Right renal cortex interstitium (tissue), 3 donors: Measurements from ENCODE around the gene AFAP1L1. TPM values are rescaled to one million over a fixed set of nuclear protein-coding genes. Genes with fewer than 3 reads are reported as not detected.

Experiments
- DNase-seq, 3 donors: peaks; one replicate each; pipeline ENCODE4 v3.0.0-alpha.2; 2013; ENCODE audit warnings: low read depth in 3 of 3, low spot score in 2 of 3
- polyA plus RNA-seq, 3 donors: library from polyadenylated mRNA; unstranded; fragments of 120-200 nt; gene quantifications; one replicate each; pipeline ENCODE4 v1.2.1, GENCODE V29; 2013; ENCODE audit not compliant: insufficient read length in 3 of 3

The AFAP1L1 gene
- polyA plus RNA-seq, 3 donors, result 17.3 to 18.4 (median 18.3) TPM

GRCh38 chr5:149310947-149311658 lies 39.4 kb downstream of the AFAP1L1 start:
- peak in 1 of 3 donors; percentile 57 for DNase-seq

GRCh38 chr5:149313151-149313841 lies 41.6 kb downstream of the AFAP1L1 start:
- no peak for DNase-seq

GRCh38 chr5:149314571-149315111 lies 43.0 kb downstream of the AFAP1L1 start:
- no peak for DNase-seq

GRCh38 chr5:149315753-149316152 lies 44.1 kb downstream of the AFAP1L1 start:
- no peak for DNase-seq

GRCh38 chr5:149317281-149318048 lies 45.8 kb downstream of the AFAP1L1 start:
- peak in 1 of 3 donors; percentile 27 for DNase-seq

- no peak for DNase-seq
These were observed 47.5 kb downstream of the AFAP1L1 start for GRCh38 chr5:149319174-149319573.

GRCh38 chr5:149320791-149321330 lies 49.2 kb downstream of the AFAP1L1 start:
- DNase-seq, result peak; percentile 72 to 87 (median 84)

- no peak for DNase-seq
These were observed 50.9 kb downstream of the AFAP1L1 start for GRCh38 chr5:149322518-149322917.

GRCh38 chr5:149323210-149323609 lies 51.6 kb downstream of the AFAP1L1 start:
- no peak for DNase-seq

GRCh38 chr5:149323621-149324205 lies 52.1 kb downstream of the AFAP1L1 start:
- no peak for DNase-seq

- DNase-seq, result no peak
These were observed 53.0 kb downstream of the AFAP1L1 start for GRCh38 chr5:149324641-149325040.

GRCh38 chr5:149325166-149325735 lies 53.6 kb downstream of the AFAP1L1 start:
- DNase-seq, result no peak

- no peak for DNase-seq
These were observed 54.2 kb downstream of the AFAP1L1 start for GRCh38 chr5:149325894-149326293.

- DNase-seq, result no peak
These were observed 55.0 kb downstream of the AFAP1L1 start for GRCh38 chr5:149326611-149327010.

- no peak for DNase-seq
These were observed 56.5 kb downstream of the AFAP1L1 start for GRCh38 chr5:149328177-149328576.

- no peak for DNase-seq
These were observed 62.2 kb downstream of the AFAP1L1 start for GRCh38 chr5:149333711-149334443.

- no peak for DNase-seq
These were observed 66.1 kb downstream of the AFAP1L1 start for GRCh38 chr5:149337736-149338135.

GRCh38 chr5:149338364-149338763 lies 66.7 kb downstream of the AFAP1L1 start:
- DNase-seq, result no peak

- no peak for DNase-seq
These were observed 69.3 kb downstream of the AFAP1L1 start for GRCh38 chr5:149340920-149341319.
